ENCODE results near the gene CCDC197.

Gene CCDC197

DNA sequence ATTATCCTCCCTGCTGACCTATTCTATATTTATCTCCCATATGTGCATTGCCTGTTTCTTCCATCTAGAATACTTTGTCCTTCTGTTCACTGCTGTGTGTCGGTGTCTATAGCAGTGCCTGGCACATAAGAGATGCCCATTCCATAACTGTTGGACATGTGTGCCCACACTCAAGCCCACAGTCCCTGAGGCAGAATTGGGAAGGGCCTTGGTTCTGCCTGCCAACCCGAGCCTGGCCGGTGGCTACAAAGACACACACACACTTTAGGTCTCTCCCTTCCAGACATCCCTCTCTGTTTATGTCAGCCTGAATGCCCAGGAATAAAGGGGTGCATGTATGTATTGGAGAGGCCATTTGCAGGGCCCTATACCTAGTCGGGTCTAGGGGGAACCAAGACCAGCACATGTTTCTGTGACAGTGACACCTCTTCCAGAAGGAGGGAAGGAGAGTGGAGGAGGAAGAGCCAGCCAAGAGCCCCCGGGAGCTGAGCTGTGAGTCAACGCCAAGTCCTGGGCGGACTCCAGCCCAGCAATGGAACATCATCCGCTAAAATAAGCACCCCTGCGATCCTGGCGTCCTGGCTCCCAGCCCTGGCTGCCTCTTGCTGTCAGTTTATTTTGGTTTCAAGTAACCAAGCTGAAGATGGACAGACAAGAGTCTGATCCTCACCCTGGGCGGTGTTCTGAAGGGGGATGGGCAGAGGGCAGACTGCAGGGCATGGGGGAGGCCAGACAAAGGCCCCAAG lies 16.5 kb upstream of the CCDC197 start:
- no peak for DNase-seq

DNA sequence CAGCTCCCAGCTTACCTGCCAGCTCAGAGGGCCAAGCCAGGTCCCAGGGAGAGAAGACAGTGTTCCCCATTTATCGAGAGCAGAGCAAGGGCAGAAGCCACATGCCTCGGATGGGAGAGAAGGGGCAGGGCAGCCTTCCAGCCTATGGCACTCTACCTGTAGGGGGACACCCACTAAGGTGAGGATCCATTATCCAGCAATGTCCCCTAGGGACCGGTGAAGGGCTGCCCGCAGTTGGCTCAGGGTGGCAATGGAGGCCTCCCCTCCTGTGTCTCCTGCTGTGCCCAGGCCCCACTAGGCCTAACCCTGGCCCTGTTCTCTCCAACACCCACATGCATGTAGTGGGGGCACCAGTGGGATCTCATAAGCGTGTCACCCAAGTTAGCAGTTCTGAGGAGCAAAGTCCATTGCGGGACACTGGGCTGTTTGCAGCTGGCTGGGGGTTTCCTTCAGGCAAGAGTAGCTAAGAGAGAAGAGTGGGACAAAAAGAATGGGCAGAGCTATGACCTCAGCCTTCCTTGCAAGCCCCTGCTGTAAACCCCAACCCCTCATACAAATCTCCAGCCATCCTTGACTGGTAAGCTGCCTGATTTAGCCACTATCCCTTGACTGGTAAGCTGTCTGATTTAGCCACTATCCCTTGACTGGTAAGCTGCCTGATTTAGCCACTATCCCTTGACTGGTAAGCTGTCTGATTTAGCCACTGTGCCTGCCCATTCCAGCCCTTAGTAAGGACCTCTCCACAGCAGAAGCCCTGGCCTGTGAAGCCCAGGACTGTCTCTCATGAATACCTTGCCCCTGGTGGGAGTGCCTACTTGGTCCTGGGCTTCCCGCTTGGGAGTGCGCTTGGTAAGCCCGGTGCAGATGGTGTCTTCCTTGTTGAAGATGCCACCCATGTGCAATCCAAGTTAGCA lies 15.5 kb upstream of the CCDC197 start:
- DNase-seq, result no peak

DNA sequence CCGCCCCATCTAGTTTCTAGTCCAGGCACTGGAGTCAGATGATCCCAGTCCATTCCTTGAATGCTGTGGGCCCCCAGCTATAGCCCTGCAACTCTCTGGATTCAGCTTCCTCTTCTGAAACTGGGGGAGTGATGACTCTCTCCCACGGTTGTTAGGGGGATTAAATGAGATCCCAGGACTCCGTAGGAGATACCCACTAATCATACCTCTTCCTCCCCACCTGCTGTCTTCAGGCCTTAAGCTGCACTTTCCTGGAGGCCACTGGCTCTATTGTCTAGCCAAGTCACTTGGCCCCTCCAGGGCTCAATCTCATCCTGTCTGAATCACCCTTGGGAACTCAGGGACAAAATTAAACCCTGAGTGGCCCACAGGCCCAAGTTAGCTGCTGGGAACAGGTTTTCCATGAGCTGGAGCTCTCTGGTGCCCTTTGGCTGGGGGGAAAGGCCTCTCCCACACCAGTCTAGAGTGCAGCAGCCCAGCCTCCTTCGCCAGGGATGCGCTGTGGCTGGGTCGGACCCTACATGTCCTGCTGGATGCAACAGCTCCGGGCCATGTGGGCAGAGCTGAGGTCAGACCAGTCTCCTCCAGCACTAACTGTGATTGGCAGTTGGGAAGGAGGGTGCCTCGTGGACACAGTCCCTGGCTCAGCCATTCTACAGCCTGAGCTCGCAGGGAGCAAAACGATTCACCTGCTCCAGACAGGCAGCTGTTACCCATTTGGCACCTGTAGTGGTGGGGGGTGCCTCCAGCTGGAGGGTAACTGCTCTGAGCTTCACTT lies 14.7 kb upstream of the CCDC197 start:
- no peak for DNase-seq

DNA sequence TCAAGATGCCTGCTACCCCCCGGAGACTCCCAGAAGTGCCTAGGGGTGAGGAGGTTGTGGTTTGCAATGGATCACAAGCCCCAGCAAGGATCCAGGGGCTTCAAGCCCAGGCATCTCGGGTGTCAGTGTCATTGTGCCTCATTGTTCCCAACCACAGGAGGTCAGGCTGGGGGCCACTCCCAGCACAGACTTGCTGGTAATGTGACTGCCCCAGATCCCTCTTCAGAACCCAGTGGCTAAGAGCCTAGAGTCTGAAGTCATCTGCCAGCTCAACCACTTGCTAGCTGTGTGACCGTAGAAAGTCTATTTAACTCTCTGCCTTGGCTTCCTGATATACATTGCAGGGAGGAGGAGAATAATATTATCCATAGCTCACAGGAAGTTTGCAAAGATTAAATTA lies 13.0 kb upstream of the CCDC197 start:
- peak; percentile 25 for DNase-seq

DNA sequence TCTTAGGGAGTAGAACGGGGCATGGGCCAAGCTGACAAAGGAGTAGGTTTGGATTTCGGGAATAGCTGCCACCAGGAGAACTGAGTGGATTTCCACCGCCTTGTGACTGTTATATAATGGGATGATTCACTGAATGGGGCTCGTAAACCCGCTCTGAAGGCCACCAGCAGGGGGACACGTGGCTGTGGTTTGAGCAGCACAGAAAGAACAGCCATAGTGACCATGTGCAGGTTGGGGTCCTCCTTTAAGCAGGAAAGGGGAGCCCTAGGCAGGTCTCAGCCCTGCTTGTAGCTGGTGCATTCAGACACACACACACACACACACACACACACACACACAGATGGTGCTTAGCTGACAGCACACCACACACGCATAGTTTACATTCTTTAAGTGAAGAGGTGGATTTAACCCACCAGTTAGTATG lies 12.1 kb upstream of the CCDC197 start:
- peak; percentile 90 for DNase-seq

DNA sequence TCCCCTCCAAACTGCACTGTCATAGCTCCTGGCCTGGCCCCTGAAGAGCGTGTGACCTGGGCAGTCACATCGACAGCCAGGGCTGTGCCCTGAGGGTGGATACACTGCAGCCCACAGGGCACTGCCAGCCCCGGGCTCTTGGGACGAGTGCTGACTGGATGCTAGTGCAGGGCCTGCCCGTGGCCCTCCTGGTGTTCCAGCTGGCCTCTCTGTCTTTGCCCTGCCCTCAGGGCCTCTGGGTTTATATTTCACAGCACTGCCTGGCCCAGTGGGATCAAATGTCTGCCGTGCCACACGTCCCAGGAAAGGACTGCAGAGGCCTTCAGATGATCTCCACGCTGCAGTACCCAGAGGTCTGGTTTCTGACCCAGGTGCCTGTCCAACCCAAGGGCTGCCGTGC lies 10.1 kb upstream of the CCDC197 start:
- no peak for DNase-seq

DNA sequence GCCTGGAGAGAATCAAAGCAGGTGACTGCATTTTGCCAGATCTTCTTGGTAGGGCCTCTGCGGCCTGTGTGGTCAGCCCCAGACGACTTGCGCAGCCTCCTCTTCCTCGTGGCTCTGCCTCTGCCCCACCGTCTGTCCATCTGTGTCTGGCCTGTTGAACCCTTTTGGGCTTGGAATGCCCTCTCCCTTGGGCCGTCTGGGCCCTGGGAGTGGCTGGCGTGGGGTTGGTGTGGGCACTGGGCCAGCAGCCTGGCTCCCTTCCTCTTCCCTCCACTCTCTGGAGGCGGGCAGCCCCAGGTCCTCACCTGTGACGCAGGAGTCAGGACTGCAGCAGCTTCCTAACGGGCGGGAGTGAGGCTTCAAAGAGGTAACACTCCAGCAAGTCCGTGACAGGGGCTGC lies 9.7 kb upstream of the CCDC197 start:
- DNase-seq, result no peak

DNA sequence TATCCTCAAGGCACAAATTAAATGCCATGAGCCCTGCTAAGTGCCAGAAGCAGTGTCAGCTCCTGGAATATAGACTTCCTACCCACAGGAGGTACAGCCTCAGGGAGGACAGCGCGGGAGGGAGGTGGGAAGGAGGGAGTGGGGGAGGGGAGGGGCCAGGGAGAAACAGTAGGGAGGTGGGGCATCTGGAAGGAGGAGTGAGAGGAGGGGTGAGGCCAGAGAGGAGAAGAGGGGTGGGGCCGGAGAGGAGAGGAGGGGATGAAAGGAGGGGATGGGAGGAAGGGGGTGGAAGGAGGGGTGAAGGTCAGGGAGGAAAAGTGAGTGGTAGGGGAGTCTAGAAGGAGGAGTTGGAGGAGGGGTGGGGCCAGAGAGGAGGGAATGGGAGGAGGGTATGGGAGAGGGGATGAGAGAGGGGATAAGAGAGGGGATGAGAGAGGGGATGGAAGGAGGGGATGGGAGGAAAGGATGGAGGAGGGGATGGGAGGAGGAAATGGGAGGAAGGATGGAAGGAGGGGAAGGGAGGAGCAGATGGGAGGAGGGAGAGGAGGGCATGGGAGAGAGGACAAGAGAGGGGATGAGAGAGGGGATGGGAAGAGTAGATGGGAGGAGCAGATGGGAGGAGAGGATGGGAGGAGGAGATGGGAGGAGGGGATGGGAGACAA lies 9.2 kb upstream of the CCDC197 start:
- no peak for DNase-seq

DNA sequence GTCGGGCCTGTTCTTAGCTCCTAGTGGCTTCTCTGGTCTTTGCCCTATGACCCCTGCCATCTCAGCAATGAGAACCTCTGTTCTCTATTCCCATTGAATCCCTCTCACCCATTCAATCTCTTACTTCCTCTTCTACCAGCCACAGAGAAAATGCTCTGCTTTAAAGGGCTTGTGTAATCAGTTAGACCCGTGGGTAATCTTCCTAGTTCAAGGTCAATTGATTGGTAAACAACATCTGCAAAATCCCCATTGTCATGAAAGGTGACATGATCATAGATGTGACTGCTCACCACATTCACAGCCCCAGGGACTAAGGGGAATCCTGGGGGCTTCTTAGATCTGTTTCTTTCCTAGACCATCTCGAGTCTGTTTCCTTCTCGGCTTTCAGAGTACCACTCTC lies 7.2 kb upstream of the CCDC197 start:
- no peak for DNase-seq

DNA sequence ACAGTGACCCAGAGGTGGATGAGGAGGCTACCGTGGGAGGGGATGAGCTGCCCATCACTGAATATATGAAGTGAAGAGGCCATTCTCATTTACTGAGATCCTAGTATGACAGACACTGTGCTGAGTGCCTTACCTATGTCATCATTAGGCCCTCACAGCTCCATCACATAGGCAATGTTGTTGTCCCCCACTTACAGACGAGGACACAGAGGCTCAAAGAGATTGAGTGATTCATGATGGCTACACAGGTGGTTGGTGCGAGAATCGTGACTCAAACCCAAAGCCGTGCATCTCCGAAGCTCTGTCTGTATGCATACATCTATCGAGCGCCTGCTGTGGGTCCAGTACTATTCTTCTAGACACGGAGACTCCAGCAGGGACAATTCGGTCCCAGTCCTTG lies 5.9 kb upstream of the CCDC197 start:
- no peak for DNase-seq

DNA sequence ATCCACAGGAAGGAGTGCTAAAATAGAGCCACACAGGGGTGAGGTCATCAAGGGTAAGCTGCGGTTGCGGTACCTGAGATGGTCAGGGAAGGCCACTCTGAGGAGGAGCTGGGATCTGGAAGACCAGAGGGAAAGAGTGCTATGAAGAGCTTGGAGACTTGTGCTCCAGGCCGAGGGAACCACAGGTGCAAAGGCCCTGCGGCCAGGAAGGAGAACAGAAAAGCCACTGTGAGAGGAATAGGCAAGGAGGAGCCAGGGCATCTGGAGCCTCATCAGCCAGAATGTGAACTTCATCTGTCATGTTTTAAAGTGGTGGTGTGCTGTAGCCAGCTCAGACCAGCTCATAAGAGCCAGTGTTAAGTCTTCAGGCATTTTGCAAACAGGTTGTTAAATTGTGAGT lies 5.5 kb upstream of the CCDC197 start:
- no peak for DNase-seq

DNA sequence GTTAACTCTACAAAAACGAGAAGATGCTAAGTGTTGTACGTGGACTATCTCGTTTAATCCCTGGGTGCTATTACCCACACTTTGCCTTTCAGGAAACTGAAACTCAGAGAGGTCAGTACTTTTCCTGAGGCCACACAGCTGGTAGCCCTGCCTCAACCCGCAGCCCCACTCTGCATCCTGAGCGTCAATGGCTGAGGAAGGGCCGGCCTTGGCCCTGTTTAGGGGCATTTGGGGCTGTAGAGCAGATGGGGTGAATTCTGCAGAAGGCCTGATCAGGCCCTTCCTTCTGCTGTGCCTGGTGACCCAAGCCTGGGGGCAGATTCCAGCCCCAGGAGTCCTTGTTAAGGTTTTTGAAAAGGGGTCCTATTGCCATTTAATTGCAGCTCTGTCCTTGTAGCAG lies 3.7 kb upstream of the CCDC197 start:
- DNase-seq, result no peak

DNA sequence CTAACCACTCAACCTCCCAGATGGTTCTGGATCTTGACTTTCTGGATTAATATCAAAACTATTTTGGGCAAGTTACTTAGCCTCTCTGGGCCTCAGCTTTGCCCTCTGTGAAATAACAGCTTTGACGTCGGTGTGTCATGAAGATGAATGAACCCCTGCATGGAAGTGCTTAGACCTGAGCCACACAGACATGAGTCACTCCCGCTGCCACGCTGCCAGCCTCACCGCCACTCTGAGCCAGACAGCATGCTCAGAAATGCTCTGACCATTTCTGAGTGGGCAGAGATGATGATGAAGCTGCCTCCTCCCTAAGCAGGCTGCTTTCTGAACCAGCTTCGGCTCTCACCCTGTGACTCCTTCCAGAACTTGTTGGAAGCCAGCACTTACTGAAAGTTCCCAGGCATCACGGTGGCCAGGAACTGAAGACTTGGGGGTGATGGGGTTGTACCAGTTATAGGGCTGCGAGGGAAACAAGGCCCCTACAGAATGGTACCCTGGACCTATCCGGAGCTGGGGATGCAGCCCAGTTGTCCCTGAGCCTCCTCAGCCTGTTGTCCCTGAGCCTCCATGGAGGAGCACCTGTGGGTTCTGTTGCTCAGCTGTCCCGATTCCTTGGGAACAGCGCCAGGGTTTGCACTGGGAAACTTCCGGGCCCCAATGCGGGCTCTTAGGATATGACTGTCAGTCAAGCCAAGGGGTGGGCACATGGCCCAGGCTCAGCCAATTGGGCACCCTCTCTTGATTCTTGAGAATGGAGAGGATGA lies 2.0 kb upstream of the CCDC197 start:
- DNase-seq, result peak; percentile 60

DNA sequence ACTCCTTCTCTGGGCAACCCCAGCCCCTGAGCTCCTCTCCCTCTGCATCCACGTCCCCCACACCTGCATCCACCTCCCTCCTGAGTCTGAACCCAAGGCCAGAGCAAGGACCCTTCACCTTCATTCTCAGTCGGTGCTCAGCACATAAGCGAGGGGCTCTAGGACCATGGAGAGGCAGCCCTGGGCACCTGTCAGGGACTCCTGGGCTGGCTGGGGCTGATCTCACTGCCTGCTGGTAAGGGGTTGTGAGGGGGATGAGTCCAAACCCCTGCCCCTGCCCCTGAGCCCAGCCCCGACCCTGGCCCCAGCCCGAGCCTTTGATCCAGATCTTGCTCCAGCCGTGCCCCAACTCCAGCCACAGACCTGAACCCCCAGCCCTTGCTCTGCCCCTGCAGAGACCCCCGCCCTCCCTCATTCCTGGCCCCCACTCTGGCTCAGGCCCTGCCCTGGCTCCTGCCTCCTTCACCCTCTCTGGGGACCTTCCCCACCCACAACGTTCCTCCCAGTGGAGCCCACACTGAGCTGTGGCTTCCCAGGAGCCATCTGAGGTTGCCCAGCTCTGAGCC lies 888 bp upstream of the CCDC197 start:
- no peak for DNase-seq

DNA sequence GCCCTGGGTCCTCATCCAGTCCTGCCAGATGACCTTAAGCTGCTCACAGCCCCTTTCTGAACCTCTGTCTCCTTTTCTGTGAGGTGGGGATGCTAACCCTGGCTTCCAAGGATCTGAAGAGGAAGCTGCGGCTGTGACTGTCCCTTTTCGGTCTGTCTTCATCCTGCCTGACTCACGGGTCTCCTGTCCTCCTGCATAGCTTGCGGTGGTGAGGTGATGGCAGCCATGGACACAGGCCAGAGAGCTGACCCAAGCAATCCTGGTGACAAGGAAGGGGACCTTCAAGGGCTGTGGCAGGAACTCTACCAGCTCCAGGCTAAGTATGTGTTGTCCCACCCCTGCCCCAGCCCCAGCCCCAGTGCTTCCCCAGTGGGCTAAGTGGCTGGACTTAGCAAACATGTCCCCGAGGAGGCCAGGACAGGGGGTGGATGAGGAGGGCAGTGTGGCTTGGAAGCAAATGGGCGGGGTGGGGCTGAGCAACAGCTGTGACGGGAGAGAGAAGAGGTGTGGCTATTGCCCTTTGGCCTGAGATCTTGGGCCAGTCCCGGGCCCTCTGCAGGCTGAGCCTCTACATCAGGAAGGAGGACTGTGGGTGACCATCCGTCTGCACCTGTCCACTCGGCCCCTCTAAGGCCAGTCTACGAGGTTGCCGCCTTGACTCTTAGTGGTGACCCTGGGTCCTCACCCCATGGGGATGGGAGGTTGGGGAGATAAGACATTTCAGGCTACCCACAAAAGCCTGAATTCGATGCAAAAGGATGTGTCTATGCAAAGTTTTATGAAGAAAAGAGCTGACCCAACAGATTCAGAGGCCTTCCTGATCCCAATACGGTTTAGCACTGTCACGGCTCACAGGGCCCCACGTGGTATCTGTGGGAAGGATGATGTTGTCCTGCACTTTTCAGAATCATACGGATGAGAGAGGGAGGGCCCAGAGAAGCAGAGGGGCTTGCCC lies 1.1 kb downstream of the CCDC197 start:
- DNase-seq, result no peak

DNA sequence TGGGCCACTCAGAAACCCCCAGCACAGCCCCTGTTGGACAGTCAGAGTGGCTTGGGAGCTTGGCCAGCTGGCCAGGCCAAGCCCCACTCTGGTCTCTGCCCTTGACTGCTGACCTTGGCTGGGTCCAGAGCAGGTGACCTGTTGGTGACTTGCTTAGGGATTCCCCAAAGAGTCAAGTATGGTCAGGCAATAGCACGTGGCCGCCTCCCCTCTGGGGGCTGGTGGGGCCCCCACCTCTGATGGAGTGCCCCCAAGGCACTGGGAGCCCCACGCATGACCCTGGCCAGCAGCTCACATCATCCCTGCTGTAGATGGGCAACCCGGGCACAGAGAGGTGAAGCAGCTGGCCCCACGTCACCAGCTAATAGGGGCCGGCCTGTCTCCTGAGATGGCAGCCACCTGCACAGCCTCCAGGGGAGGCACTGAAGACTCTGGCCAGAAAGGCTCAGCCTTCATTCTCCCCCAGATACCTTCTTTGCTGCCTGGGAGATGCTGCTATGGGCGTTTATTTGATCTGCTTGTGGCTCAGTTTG lies 1.8 kb downstream of the CCDC197 start:
- no peak for DNase-seq

DNA sequence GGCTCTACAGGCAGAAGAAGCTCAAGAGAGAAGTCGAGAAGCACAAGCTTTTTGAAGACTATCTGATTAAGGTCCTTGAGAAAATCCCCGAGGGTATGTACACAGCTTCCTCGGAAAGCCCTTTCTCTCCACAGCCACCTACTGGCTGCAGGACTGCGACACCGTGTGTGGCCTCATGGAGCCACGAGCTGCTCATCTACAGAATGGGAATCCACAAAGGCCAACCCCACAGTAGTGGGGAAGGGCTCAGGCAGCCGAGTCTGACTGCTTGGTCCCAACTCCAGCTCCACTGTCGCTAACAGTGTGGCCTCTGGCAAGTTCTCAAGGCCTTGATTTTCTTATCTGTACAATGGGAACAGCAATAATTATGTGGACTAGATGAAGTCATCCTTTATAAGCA lies 2.5 kb downstream of the CCDC197 start:
- no peak for DNase-seq

DNA sequence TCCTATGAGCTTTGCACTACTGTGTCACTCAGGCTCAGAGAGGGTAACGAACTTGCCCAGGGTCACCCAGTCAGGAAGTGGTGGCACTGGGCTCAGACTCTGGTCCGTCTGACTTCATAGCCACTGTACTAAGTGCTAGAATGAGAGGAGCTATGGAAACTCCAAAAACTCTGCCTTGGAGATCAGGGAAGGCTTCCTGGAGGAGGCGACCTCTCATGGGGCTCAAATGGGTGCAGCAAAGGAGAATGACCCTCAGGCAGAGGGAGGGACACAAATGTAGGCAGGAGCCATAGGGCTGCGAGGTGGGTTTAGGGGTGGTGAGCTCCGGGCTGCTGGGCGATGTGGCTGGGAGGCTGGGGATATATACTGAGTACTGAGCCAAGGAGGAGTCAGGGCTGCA lies 3.2 kb downstream of the CCDC197 start:
- no peak for DNase-seq

DNA sequence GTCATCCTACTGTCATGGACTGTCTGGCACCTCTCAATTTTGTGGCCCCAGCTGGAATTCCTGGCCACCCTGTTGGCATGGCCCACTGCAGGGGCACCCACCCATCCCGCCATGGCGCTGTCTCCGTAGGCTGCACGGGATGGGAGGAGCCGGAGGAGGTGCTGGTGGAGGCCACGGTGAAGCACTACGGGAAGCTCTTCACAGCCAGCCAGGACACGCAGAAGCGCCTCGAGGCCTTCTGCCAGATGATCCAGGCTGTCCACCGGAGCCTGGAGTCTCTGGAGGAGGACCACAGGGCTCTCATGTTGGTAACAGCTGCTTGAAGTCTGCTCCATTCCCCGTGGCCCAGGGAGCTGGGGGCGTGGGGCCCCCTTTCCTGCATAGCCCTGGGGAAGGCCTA lies 3.9 kb downstream of the CCDC197 start:
- DNase-seq, result no peak

All from fibroblast of upper back skin (primary cell).